Type B pancreatic cell (in vitro differentiated cells): ENCODE measurements around the gene FBXO34. TPM values are rescaled to one million over a fixed set of nuclear protein-coding genes. Genes with fewer than 3 reads are reported as not detected.
A peak's percentile ranks its signal among the peaks of the same experiment; 100 is the strongest.

ENCODE experiments used
- DNase-seq: peaks from one replicate; pipeline ENCODE4 v3.0.0; 2021; ENCODE audit warnings: mixed read lengths; ENCODE audit not compliant: unreplicated experiment; ENCODE audit errors: extremely low spot score
- H3K27ac Mint-ChIP-seq: 2 replicates; pipeline ENCODE4 v1.8.0; 2021; ENCODE audit warnings: mild to moderate bottlenecking, mixed read lengths
- H3K27me3 Mint-ChIP-seq: 2 replicates; pipeline ENCODE4 v1.8.0; 2021; ENCODE audit warnings: mixed read lengths
- H3K36me3 Mint-ChIP-seq: 2 replicates; pipeline ENCODE4 v1.8.0; 2021; ENCODE audit warnings: mixed read lengths
- H3K4me1 Mint-ChIP-seq: one replicate; pipeline ENCODE4 v1.8.0; 2021; ENCODE audit warnings: mixed read lengths; ENCODE audit not compliant: unreplicated experiment
- H3K4me3 Mint-ChIP-seq: 2 replicates; pipeline ENCODE4 v1.8.0; 2021; ENCODE audit warnings: mild to moderate bottlenecking, mixed read lengths
- H3K9me3 Mint-ChIP-seq: 2 replicates; pipeline ENCODE4 v1.8.0; 2021; ENCODE audit warnings: mixed read lengths
- total RNA-seq: library from RNA; stranded (reverse); gene quantifications from 2 replicates; pipeline ENCODE4 v1.2.1, GENCODE V29; 2021; ENCODE audit warnings: low replicate concordance
- TF ChIP-seq, protein P1 (sequence below): fragments of 200-600 bp; sonication (generic); conservative IDR thresholded peaks from 2 replicates; pipeline ENCODE4 v1.5.0; 2021; ENCODE audit warnings: antibody characterized with exemption, mild to moderate bottlenecking

The FBXO34 gene
- total RNA-seq, 1 donor from 2014 or later = 25.2 TPM

DNA sequence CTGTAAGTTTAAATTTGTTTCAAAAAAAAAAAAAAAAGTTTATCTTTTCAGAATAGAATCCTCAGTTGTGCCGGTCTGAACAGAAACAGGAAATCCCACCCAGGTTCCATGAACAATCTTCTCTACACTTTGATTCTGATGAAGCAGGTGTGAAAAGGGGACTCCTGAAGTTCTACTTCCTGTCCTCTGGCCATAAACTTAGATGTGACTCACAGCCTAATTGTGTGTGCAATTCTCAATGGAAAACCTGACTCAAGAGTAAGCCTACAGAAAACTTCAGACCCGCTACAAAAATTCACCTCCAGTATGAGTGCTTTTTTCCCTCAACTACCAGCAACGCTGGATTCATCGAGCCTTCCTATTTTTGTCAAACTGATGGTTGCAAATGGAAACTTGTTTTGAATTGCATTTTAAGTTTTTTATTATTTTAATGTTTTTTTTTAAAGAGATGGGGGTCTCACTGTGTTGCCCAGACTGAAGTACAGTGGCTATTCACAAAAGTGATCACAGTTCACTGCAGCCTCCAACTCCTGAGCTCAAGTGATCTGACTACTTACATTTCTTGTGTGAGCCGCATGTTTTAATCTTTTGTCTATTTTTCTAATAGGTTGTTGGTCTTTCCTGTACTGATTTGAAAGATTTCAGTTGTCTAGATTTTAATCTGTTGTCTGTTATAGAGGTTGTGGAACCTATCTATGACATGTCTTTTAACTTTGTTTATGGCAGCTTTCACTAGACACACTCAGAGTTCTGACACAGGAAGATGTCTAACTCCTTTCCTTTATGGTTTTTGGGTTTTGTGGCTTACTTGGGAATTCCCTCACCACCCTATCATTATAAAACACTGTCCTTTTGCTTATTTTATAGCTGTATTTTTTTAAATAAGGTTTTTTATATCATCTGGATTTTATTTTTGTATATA, 102.8 kb downstream of the FBXO34 start:
- DNase-seq = no peak
- H3K36me3 Mint-ChIP-seq = peaks cover 30% of the 10 kb centered on the region
- TF ChIP-seq, protein P1, sequence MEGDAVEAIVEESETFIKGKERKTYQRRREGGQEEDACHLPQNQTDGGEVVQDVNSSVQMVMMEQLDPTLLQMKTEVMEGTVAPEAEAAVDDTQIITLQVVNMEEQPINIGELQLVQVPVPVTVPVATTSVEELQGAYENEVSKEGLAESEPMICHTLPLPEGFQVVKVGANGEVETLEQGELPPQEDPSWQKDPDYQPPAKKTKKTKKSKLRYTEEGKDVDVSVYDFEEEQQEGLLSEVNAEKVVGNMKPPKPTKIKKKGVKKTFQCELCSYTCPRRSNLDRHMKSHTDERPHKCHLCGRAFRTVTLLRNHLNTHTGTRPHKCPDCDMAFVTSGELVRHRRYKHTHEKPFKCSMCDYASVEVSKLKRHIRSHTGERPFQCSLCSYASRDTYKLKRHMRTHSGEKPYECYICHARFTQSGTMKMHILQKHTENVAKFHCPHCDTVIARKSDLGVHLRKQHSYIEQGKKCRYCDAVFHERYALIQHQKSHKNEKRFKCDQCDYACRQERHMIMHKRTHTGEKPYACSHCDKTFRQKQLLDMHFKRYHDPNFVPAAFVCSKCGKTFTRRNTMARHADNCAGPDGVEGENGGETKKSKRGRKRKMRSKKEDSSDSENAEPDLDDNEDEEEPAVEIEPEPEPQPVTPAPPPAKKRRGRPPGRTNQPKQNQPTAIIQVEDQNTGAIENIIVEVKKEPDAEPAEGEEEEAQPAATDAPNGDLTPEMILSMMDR = no peak
- H3K4me1 Mint-ChIP-seq = no peaks in the 10 kb centered on the region
- H3K9me3 Mint-ChIP-seq = no peaks in the 10 kb centered on the region
- H3K27ac Mint-ChIP-seq = no peak overlapping the region
- no peaks in the 10 kb centered on the region for H3K27me3 Mint-ChIP-seq
- no peak overlapping the region for H3K4me3 Mint-ChIP-seq

DNA sequence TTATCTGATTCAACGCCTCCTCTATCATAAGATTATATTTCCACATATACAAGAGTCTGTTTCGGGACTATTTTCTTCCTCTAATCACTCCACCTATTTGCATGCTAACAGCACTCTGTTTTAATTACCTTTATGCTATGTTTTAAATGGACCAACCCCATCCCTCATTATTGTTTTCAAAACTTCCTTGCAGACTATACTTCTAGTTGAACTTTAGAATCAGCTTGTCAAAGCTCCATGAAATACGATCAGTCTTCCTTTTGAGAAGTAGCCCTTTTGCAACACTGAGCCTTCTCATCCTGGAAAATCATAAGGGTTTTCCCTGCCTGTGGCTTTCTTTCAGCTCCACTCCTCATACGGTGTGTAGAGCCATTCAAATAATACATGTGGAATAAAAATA, 103.5 kb downstream of the FBXO34 start:
- TF ChIP-seq, protein P1 = no peak
- Mint-ChIP-seq H3K36me3 (peaks cover 27% of the 10 kb centered on the region), H3K9me3 (no peaks in the 10 kb centered on the region), H3K27me3 (no peaks in the 10 kb centered on the region), H3K4me3 (no peak overlapping the region), H3K27ac (no peak overlapping the region), H3K4me1 (no peaks in the 10 kb centered on the region)
- DNase-seq = no peak

DNA sequence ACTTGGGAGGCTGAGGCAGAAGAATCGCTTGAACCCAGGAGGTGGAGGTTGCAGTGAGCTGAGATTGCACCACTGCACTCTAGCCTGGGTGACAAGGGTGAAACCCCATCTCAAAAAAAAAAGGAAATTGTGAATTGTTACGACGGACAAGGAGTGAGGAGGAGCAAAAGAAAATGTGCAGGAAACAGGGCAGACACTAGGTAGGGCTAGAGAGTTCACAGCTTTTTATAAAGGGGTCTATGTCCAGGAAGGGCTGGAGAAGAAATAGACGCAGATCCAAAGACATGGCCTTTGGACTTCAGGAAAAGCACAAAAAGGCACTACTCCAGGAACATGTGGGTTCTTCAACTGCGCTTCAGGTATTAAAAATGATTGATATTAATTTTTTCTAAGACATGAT, 106.0 kb downstream of the FBXO34 start:
- TF ChIP-seq, protein P1 = no peak
- no peak for DNase-seq
- no peaks in the 10 kb centered on the region for H3K9me3 Mint-ChIP-seq
- peaks cover 31% of the 10 kb centered on the region for H3K36me3 Mint-ChIP-seq
- no peak overlapping the region for H3K4me3 Mint-ChIP-seq
- H3K4me1 Mint-ChIP-seq = no peaks in the 10 kb centered on the region
- H3K27me3 Mint-ChIP-seq = no peaks in the 10 kb centered on the region
- H3K27ac Mint-ChIP-seq = peak overlapping the region; percentile 16

DNA sequence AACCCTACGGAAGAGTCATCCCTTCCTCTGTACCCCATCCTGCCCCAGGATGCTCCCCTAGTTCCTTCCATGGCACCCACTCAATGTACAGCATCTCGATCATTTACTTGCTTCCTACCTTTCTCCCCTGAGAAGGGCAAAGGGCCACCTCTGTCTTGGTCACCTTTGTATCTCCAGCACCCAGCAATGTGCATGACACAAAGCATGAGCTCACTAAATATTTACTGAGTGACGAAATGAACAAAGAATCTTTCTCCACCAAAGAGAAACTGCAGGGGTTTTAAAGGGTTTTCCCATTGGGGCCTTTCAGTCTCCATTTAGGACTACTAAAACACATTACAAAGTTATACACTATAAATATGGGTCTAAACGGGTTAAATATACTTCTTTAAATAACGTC, 109.8 kb downstream of the FBXO34 start:
- no peaks in the 10 kb centered on the region for H3K27me3 Mint-ChIP-seq
- H3K4me3 Mint-ChIP-seq = no peak overlapping the region
- no peaks in the 10 kb centered on the region for H3K9me3 Mint-ChIP-seq
- DNase-seq = no peak
- H3K36me3 Mint-ChIP-seq = peaks cover 25% of the 10 kb centered on the region
- TF ChIP-seq, protein P1 = no peak
- no peaks in the 10 kb centered on the region for H3K4me1 Mint-ChIP-seq
- H3K27ac Mint-ChIP-seq = no peak overlapping the region

DNA sequence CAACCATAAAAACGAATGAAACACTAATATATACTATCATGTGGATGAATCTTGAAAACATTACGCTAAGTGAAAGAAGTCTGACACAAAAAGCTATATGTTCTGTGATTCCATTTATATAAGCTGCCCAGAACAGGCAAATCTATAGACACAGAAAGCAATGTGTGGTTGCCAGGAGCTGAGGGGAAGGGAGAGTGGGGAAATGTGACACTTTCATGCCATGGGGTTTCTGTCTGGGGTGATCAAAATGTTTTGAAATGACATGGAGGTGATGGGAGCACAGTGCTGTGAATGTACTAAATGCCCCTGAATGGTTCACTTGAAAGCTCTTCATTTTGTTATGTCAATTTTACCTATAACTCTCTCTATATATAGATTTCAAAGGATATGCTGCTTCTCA, 110.3 kb downstream of the FBXO34 start:
- no peak overlapping the region for H3K4me3 Mint-ChIP-seq
- no peaks in the 10 kb centered on the region for H3K27me3 Mint-ChIP-seq
- no peak for DNase-seq
- no peak overlapping the region for H3K27ac Mint-ChIP-seq
- TF ChIP-seq, protein P1 = no peak
- peaks cover 21% of the 10 kb centered on the region for H3K36me3 Mint-ChIP-seq
- H3K4me1 Mint-ChIP-seq = no peaks in the 10 kb centered on the region
- no peaks in the 10 kb centered on the region for H3K9me3 Mint-ChIP-seq
